Mammary epithelial cell (primary cell): ENCODE results near the gene PDHB.

Source experiments
- EZH2 ChIP-seq: IDR thresholded peaks from 2 replicates; pipeline ENCODE4 v1.6.1; 2012; ENCODE audit warnings: low read length, inconsistent platforms, borderline replicate concordance
- TF ChIP-seq, protein P1 (sequence below), 2 donors: IDR thresholded peaks in 1 of 2; conservative IDR thresholded peaks in 1 of 2; 2 replicates each; pipeline ENCODE4 v1.5.1; 2011 to 2012; ENCODE audit warnings: inconsistent platforms in 2 of 2, low read length in 2 of 2, mild to moderate bottlenecking in 2 of 2, control low read depth in 1 of 2, low read depth in 1 of 2; ENCODE audit not compliant: insufficient read depth in 1 of 2; ENCODE audit errors: extremely low read depth in 1 of 2

DNA sequence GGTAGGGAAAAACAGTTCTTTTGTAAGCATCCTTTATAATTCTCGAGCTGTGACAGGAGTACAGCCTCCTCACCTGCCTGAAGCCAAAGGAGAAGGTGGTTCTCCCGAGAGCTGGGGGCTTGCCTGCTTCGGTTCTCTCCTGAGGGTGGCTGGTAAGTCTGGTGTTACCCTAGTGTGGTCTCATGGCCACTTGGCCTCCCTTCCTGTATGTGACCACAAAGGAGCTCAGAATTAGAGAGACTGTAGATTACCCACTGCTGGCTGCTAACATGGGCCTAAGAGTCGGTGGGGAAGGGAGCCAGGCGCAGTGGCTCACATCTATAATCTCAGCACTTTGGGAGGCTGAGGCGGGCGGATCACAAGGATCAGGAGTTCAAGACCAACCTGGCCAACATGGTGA is 12.6 kb downstream of the PDHB start:
- TF ChIP-seq, protein P1, sequence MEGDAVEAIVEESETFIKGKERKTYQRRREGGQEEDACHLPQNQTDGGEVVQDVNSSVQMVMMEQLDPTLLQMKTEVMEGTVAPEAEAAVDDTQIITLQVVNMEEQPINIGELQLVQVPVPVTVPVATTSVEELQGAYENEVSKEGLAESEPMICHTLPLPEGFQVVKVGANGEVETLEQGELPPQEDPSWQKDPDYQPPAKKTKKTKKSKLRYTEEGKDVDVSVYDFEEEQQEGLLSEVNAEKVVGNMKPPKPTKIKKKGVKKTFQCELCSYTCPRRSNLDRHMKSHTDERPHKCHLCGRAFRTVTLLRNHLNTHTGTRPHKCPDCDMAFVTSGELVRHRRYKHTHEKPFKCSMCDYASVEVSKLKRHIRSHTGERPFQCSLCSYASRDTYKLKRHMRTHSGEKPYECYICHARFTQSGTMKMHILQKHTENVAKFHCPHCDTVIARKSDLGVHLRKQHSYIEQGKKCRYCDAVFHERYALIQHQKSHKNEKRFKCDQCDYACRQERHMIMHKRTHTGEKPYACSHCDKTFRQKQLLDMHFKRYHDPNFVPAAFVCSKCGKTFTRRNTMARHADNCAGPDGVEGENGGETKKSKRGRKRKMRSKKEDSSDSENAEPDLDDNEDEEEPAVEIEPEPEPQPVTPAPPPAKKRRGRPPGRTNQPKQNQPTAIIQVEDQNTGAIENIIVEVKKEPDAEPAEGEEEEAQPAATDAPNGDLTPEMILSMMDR (conservative IDR thresholded peaks at IDR 0.05 in 1 of 2, IDR thresholded peaks at IDR 0.05 in 1 of 2; ENCODE audit: extremely low read depth in 1 of 2, insufficient read depth in 1 of 2, low read depth in 1 of 2, low read length in 2 of 2), result no peak
- TF ChIP-seq EZH2, result no peak
